GM19452 (cell line): ENCODE measurements around the gene PGM1.

ENCODE experiments used
- ATAC-seq: cut with Tn5 transposase; IDR thresholded peaks from one replicate; pipeline ENCODE4 v1.9.1; 2021; ENCODE audit not compliant: unreplicated experiment

Gene PGM1

DNA sequence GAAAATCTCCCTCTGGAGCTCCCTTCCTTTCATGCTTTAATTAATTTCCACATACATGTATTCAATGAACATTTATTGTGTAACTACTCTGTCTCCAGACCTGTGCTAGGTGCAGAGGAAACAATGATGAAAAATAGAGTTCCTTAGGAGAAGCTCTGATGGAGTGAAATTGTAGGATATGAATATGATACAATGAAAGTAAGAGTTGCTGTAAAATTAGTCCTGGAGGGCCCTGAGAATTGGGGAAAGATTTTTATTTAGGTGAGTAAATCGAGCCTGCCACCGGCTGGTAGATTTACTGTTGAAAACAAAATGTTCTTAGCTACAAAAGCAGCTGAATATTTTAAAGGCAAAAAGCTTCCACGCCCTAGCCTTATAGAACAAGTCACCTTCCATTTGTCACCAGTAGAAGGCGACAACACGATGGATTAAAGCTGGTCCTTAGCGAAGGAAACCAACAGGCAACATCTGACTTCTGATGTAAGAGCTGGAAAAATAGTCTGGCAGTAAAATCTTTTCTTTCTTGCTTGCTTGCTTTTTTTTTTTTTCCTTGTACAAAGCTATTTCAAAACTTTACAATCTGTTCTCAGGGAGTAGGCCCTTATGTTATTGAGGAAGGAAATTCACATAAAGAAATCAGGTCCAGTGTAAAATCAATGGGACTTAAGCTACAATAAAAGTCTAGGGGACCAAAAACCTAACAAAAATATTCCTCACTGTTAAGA, 98.7 kb downstream of the PGM1 start:
- ATAC-seq, result peak; percentile 56

DNA sequence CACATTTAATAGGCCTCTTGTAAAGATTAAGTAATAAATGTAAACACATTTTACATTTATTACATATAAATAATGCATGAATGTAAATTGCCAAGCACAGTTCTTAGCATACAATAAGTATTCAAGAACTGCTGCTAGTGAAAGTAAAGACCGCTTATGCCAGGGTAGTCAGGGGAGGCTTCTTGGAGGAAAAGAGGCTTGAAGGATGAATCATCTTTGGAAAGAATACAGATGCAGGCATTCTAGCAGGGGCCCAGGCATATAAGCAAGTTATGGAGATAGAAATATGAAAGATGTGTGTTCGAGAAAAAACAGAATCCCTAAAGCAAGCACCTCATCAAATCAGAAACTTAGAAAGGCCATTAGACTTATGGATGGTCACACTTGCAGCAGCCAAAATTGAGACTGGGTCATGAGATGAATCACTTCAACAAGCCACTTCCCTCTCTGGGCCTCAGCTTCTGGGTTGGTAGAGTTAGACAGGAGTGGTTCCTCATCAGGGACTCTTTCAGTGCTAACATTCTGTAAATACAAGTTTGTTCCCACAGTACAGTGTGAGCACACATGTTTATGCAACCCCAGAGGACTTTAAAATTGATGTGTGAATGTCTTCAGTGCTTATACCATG, 100.8 kb downstream of the PGM1 start:
- no peak for ATAC-seq

GRCh38 chr1:63698001-63698838, 105.0 kb downstream of the PGM1 start:
- ATAC-seq, result no peak

- no peak for ATAC-seq
Observed at GRCh38 chr1:63701187-63701586, 108.0 kb downstream of the PGM1 start.

- ATAC-seq, result no peak
Observed at GRCh38 chr1:63703701-63704107, 110.5 kb downstream of the PGM1 start.

- ATAC-seq, result no peak
Observed at GRCh38 chr1:63704443-63704842, 111.2 kb downstream of the PGM1 start.

- ATAC-seq, result peak; percentile 90
Observed at GRCh38 chr1:63705078-63705477, 111.9 kb downstream of the PGM1 start.

- no peak for ATAC-seq
Observed at GRCh38 chr1:63709267-63709828, 116.1 kb downstream of the PGM1 start.
